Dermis microvascular lymphatic vessel endothelial cell (primary cell): Measurements from ENCODE around the gene SPOCK1. TPM values are rescaled to one million over a fixed set of nuclear protein-coding genes. Genes with fewer than 3 reads are reported as not detected.

Source experiments
- DNase-seq, 2 donors: peaks; one replicate each; pipeline versions ENCODE4 v3.0.0 to v3.0.0-alpha.2; 2010; ENCODE audit warnings: low read depth in 2 of 2
- total RNA-seq: library from RNA; depleted of rRNA; stranded (reverse); fragments of >200 nt; gene quantifications from 2 replicates; pipeline ENCODE4 v1.2.1, GENCODE V29; 2014

The SPOCK1 gene
- total RNA-seq, 1 donor from 2014 or later = 1.3 TPM

DNA sequence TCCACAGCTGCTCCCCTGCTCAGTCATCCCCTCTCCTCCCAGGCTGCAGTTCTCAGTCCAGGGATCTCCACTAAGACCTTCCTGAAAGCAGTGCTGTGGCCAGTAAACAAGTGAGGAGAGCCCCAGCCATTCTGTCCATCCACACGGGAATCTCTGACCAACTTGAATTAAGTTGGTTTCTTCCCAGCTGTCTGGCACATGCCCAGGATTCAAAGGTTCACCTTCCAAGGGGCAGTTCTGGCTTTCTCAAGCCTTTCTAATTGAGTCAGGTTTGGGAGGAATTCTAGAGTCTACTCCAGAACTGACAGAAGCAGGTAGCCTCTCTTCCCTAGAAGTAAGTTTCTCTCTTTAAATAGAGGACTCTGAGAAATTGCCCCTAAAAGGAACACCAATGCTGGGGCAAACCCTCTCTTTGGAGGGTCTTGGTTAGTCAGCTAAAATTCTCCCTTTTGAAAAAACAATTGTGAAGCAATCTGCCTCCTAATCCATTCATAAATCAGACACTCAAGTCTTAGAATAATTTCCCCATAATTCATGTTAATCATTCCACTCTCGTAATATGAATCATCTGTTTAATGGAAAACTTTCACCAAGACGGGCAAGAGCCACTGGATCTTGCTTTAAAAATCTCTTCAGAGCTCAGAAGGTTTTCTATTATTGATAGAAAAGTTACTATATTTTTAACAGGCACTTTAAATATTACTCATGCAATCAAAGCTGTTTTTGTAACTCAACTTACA lies 133.8 kb downstream of the SPOCK1 start:
- no peak for DNase-seq

DNA sequence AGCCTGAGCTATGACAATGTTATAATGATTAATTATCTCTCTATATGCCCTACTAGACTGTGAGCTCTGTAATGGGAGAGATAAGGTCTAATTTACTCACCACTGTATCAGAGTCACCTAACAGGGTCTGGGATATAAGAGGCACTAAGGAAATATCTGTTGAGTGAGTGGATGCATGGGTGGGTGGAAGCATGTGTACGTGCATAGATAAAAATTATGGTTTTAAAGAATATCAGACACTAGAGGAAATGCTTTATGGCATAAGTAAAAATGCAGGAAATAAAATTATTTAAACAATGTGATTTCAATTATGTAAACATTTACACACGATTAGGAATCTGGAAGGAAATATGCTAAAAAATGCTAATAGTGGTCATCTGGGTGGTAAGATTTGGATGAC lies 137.8 kb downstream of the SPOCK1 start:
- DNase-seq = peak in 1 of 2 donors; percentile 78

DNA sequence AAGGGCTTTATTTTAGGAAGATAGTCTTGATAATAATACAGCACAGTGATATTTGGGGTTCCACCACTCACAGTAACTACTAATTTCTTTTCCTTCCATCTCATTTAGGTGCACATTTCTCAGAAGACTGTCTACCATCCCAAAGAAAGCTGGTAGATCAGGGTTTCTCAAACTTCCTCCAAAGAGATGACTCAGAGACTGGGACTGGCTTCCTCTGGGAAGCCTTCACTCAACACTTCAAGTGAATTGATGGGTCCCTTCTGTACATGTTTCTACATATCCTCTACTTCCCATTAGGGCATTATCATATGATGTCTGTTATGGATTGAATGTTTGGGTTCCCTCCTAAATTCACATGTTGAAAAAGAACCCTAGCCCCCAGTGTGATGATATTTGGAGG lies 138.5 kb downstream of the SPOCK1 start:
- peak in 1 of 2 donors; percentile 65 for DNase-seq

DNA sequence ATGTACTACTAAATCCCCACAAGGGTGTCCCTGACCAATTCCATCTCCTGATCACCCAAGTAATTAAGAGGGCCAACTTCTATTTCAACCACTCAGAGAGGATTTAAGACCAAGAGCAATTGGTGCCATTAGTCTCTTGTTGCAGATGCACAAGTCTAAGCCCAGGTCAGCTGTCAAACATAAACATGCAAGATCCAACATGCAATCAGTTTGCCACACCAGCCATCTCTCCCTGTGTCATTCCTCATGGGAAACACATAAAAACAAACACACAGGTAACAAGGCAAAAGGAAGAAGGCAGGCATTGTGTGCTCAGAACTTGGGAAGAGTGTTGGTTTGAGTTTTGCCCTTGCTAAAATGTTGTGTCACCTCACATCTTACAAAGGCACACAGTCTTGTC lies 139.2 kb downstream of the SPOCK1 start:
- DNase-seq = no peak

DNA sequence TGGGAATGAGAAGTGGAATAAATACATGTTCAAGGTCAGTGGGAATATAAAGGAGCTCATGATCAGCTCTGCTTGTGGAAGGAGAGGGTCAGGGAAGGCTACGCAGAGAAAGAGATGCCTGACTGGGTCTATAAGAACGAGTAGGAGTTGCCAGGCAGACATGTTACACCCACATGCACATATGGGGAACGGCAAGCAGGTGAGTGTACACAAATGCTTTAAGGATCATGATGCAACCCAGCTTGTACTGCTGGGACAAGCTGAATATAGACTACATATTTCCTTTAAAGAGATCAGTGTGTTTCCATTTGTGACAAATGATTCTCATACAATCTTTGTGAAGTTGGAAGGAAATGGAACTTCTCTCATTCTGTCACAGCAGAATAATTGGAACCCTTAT lies 141.7 kb downstream of the SPOCK1 start:
- no peak for DNase-seq

DNA sequence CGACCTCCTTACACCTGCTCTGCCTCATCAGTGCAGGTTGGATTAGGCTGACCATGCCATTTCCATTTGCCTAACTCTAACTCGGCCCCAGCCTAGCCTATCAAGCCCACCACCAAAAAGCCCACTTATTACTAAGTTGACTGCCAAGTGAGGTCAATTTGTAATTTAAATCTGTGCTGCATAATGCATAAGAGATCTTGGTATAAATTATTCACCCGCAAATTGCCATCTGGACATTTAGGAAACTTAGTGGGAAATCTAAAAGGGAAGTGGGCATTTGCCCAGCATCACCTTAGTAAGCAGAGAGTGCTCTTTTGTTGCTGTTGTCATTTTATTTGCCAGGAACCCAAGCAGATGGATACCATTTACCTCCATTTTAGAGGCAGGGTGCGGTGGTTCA lies 143.0 kb downstream of the SPOCK1 start:
- DNase-seq = no peak

DNA sequence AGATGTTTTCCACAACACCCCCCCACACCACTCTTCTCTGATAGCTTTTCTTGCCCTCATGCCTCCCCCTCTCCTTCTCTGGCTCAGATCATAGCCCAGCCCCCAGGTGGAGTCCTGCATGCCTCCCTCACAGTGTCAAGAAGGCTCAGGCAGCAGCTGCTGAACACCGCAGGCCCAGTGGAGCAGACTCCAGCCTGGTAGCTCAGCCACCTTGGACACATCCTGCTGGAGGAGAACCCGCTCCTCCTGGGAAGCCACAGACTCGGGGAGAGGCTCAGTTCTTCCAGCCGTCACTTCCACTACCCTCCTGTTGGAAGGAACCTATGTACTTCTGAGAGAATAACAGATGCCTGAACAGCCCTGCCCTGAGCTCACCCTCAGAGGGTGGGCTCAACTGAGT lies 143.4 kb downstream of the SPOCK1 start:
- no peak for DNase-seq

DNA sequence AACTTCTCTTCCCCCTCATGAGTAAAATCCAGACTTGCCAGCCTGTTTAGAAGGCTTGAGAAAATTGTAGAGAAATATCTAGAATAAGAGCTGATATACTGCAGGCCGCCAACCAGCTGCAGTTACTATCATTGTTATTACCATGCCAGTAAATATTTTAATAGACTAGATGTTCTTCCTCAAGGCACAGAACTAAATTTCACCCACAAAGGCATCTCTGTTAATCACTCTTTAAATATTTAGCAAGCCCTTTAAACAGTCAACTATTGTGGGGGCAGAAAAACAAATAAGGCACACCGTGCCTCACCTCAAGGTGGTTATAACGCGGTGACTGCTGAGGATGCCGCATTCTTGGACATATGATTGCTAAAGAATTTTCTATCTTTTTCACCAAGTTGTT lies 147.0 kb downstream of the SPOCK1 start:
- no peak for DNase-seq

DNA sequence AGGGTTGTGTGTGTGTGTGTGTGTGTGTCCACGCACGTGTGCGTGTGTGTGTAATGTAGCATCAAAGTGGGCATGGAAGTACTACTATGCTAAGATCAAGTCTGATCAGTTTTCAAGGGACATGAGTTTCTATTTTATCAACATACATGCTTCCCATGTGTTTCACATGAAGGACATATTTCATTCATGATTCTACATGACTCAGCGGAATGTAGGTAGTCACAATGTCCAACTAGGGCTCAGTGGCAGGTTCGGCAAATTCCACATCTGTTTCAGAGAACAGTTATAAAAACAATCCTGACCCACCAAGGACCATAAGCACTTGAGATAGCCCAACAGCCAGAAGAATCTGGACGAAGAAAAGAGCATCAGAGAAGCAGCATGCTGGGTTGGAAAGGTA lies 148.3 kb downstream of the SPOCK1 start:
- DNase-seq = no peak

DNA sequence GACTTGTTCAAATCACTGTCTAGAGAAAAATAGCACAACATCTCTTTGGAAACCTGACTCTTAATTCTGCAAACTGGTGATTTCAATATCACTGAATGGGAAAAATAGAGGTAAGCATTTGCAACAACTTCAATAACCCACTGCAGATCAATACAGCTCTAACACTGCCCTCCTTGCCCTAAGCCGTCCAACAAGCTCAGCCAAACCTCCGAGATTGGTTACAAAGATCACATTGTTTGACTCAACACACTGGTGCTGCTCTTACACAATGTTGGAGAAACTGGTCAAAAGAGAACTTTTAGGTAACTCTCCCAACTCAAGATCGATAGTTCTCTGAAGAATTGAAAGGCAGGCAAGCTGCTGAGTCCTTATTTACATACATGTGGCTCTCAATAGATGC lies 150.4 kb downstream of the SPOCK1 start:
- DNase-seq = no peak

DNA sequence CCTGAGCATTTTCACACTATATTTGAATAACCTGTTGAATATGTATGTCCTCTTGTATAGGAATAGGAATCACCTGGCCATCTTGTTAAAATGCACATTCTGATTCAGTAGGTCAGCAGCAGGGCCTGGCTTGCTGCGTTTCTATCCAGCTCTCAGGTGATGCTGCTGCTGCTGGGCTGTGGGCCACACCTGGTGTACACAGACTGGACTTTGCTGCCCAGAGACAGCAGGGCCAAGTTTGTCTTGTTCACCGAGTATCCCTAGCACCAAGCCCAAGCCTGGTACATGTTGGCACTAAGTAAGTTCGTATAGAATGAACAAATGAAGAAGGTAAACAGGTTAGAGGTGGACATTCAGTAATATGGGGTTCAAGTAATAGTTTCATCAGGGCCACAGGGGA lies 151.3 kb downstream of the SPOCK1 start:
- DNase-seq = no peak

DNA sequence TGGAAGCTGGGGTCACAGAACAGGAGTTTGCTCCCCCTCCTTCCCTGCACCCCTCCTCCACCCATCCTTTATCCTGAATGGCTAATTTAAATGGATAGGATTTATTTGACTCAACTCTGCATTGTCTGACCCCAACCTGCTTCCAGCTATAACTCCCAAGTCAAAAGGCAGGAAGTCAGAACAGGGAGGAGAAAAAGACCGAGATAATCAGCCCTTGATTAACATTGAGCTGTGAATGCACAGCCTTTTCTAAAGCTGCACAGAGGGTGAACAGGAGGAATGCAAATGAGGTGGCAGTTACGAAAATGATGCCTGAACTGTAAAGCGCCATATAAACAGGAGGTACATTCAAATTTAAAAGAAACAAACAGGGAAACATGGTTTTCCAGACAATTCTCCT lies 152.8 kb downstream of the SPOCK1 start:
- no peak for DNase-seq

DNA sequence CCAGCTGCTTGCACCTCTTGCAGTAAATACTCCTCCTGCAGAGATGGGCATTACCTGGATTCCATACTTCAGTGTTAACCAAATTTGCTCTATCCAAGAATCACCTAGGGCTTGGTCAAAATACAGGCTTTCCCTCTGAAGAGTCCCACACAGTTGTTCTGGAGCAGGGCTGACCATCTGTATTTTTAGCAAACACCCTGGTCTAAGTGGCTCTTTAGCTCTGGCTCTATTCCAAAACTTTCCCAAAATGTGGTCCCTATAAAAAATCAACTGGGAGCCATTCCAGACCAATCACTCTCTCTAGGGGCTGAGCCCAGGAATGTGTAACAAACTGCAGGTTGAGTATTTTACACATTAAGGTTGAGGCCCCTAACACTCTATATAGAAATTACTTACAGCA lies 153.7 kb downstream of the SPOCK1 start:
- DNase-seq = no peak

DNA sequence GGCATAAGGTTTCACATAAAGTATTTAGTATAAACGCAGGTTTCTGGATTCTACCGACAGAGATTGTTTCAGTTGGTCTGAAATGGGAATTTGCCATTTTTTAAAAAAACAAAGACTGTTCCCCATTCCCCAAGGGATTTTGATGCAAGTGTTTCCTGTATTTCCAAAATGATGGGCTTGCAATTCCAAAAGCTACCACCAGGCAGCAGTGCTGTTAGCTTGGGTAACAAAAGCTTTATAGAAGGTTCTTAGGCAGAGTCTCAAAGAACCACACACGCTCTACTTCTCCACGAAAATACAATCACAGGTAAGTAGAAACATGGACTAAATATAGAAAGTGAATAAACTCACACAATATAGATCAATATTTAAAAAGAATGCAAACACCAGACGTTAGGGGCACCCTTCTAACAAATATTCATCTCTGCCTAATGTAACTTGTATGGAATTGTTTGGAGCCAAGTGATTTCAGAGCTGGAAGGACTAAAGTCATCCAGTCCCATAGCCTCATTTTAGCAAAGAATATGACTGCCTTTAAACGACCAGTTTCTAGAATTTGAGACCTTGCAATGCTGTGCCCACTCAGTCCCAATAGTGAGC lies 154.3 kb downstream of the SPOCK1 start:
- DNase-seq = peak; percentile 16 to 62

DNA sequence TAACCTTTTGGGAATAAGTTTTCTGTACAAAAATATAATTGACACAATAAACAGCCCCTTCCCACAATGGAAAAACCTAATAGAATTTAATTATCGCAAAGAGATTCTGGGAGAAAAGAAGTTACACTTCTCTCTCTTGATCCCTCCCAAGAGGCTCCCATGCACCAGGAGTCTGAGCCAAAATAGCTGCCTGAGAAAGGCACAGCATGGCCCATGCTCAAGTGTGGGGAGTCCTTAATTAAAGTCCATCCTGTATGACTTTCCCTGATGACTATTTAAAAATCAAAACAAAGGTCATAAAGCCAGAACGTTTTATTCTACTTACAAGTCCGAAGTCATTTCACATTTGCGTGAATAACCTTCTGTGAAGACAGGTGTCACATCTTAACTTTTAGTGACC lies 155.1 kb downstream of the SPOCK1 start:
- no peak for DNase-seq

DNA sequence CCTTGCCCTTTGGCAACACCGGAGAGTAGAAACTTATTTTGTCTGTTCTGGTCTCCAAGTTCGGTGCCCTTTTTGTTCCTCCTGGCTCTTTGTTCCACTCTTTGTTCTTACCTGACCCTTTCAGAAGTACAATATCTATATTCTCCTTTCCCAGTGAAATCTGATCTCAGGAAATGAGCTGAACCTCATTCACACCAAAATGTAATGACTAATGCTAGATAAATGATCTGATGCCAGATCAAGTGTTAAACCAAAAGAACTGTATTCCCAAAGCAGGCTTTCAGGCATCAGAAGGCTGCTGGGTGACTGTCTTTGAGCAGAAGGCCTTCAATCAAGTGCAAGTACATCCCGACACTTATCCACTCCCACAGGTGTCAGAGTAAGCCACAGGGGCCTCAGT lies 156.4 kb downstream of the SPOCK1 start:
- peak in 1 of 2 donors; percentile 66 for DNase-seq

DNA sequence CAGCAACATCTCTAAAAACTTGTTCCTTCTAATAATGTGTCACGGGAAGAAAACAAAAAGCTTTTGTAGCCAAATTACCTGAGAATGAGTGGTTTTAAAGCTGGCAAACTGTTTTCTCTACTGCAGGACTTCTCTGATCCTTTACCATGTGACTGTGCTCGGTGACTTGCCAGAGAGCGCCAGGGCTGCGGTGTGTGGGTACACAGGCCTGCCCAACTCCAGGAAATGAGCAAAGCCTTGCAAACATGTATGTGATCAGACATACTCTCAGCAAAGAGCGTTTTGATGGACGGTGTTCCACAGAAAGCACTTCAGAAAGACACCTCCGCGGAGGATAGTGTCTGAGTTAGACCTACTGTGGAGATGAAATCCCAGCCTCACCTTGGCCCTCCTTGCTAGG lies 157.3 kb downstream of the SPOCK1 start:
- peak in 1 of 2 donors; percentile 41 for DNase-seq

DNA sequence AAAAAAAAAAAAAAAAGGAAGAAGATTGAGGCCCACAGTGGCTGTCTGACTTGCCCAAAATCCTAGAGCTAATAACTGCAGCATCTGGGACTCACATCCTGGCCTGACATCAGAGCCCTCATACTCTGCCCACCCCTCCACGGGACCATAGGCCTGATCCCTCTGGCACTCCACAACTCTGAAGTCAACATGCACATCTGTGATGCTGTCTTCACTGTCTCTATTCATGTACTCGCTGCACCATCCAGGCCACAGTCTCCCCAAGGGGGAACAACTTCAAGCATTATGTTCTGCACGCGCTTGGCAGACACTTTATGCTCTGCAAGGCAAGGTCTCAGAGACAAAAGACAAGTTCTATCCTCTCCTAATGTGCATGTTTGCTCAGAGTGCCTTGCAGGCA lies 158.2 kb downstream of the SPOCK1 start:
- no peak for DNase-seq

DNA sequence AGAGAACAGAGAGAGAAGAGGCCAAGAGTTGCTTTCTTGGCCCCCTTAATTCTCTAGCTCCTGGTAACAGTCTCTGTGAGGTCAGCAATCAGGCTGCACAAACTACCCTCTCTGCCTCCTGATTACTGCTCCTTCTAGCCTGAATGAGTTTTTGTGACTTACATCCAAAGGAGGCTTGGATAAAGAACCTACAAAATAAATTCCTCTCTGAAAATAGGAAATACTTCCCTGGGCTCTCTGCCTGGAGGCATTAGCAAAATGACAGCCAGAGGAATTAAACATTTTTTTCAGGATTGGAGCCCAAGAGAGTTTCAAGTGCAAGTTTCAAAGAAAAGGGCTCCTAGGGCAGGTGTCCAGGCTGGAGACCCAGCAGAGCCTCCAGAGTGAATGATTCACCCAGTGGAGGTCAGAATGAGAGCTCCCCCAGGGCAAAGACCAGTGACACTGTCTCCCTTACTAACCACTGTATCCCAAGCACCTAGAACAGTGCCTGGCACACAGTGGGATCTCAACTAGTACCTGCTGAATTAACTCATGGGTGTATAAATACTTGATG lies 162.5 kb downstream of the SPOCK1 start:
- DNase-seq = no peak

DNA sequence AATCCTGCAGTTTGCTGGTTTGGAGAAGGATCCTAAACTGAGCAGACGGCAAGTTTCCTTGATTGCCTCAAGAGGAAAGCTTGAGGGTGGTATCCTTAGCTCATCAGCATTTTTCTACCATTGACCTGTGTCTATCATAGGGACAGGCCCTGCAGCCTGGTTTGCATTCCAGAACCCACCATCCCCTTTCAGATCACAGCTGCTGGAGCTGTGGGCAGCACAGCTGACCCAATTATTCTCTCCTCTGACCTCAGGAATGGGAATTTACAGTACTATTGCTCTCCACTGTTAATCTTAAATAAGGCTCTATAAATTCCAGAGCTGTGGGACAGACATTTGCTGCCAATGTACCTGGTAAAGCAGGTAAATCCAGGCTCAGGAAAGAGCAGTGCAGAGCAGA lies 163.0 kb downstream of the SPOCK1 start:
- DNase-seq = no peak

DNA sequence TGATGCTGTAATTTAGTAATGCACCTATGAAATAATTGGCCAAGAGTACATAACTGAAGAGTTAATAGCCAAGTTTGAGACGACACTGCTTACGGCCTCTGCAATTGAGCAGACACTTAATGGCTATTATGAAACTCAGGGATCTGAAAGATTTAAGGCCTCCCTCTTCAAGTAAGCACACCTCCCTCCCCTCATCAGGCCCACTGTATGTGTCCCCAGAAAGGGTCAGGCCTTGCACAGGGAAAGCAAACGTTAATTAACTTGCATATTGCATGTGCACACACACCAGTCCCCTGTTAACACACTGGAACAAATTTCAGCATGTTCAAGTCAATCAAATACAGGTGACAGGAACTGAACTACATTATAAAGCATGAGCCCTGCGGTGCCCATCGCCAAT lies 163.6 kb downstream of the SPOCK1 start:
- no peak for DNase-seq

DNA sequence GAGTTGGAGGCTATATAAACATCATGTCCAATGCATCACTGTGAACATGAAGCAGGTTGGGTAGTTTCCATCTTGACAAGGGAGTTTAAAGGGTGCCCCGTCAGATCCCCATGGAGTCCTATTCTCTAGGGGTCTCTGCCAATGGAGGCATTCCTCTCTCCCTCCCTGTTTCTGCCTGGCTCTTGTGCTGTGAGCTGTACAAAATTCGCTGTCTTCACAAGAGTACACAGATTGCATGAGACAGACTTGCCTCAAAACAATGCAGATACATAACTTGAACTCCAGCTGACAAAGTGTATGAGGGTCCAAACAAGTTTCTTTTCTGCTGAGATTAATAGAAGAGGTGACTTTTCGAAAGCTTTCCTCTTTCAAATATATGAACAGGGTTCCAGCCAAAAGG lies 165.2 kb downstream of the SPOCK1 start:
- DNase-seq = no peak

DNA sequence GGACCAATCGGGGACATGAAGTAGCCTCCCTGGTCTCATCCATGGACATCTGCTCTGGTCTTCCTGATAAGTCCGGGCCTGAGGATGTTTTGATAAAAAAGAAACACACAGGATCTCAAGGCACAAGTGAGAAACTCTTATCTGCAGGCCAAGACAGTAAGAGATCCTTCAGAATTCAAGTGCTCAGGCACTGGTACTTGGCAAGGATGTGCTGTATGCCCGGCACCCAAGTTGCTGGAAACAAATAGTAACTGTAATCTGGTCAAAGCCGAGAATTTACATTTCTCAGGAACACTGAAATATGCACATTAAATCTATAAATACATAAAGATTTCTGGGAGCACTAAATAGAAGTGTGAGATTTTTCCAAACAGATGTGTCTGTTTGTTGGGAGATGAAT lies 165.7 kb downstream of the SPOCK1 start:
- no peak for DNase-seq
